B cell (primary cell): ENCODE results near the gene LIMCH1.

Source experiments
- CTCF ChIP-seq: fragments of 200-600 bp; IDR thresholded peaks from one replicate; pipeline ENCODE4 v1.8.0; 2022; ENCODE audit warnings: antibody characterized with exemption, mild to moderate bottlenecking
- EZH2 ChIP-seq: IDR thresholded peaks from 2 replicates; pipeline ENCODE4 v1.6.1; 2012; ENCODE audit warnings: borderline replicate concordance, low read depth, mild to moderate bottlenecking, moderate library complexity, low read length; ENCODE audit not compliant: insufficient read depth, poor library complexity, severe bottlenecking

- no peak for TF ChIP-seq CTCF
- no peak for TF ChIP-seq EZH2
Measured at GRCh38 chr4:41632481-41633073, 94.6 kb downstream of the LIMCH1 start.
